ENCODE measurements around the gene CCDC83. TPM values are rescaled to one million over a fixed set of nuclear protein-coding genes. Genes with fewer than 3 reads are reported as not detected.

The CCDC83 gene
- total RNA-seq, 1 donor from 2014 or later: not detected

GRCh38 chr11:85884581-85885021 is 29.4 kb downstream of the CCDC83 start:
- H3K4me3 Mint-ChIP-seq (ENCODE audit: unreplicated experiment): no peak overlapping the region
- DNase-seq: no peak
- no peak for TF ChIP-seq CTCF (IDR thresholded peaks at IDR 0.05; ENCODE audit: partially characterized antibody, unreplicated experiment)
- no peaks in the 10 kb centered on the region for H3K9me3 Mint-ChIP-seq (ENCODE audit: unreplicated experiment)
- H3K36me3 Mint-ChIP-seq (ENCODE audit: unreplicated experiment): no peaks in the 10 kb centered on the region
- no peak overlapping the region for H3K27ac Mint-ChIP-seq (ENCODE audit: unreplicated experiment)
- H3K4me1 Mint-ChIP-seq (ENCODE audit: low read depth, unreplicated experiment): no peaks in the 10 kb centered on the region
- no peaks in the 10 kb centered on the region for H3K27me3 Mint-ChIP-seq (ENCODE audit: unreplicated experiment)

- no peak overlapping the region for H3K27ac Mint-ChIP-seq (ENCODE audit: unreplicated experiment)
- no peak for DNase-seq
- H3K27me3 Mint-ChIP-seq (ENCODE audit: unreplicated experiment): no peaks in the 10 kb centered on the region
- no peaks in the 10 kb centered on the region for H3K9me3 Mint-ChIP-seq (ENCODE audit: unreplicated experiment)
- H3K36me3 Mint-ChIP-seq (ENCODE audit: unreplicated experiment): no peaks in the 10 kb centered on the region
- TF ChIP-seq CTCF (IDR thresholded peaks at IDR 0.05; ENCODE audit: partially characterized antibody, unreplicated experiment): no peak
- H3K4me1 Mint-ChIP-seq (ENCODE audit: low read depth, unreplicated experiment): no peaks in the 10 kb centered on the region
- H3K4me3 Mint-ChIP-seq (ENCODE audit: unreplicated experiment): no peak overlapping the region
Observed at GRCh38 chr11:85886089-85887056, 31.2 kb downstream of the CCDC83 start.

GRCh38 chr11:85889108-85889507 is 33.9 kb downstream of the CCDC83 start:
- no peak for TF ChIP-seq CTCF (IDR thresholded peaks at IDR 0.05; ENCODE audit: partially characterized antibody, unreplicated experiment)
- Mint-ChIP-seq H3K27ac (ENCODE audit: unreplicated experiment) (no peak overlapping the region), H3K4me3 (ENCODE audit: unreplicated experiment) (no peak overlapping the region), H3K27me3 (ENCODE audit: unreplicated experiment) (no peaks in the 10 kb centered on the region), H3K9me3 (ENCODE audit: unreplicated experiment) (no peaks in the 10 kb centered on the region), H3K4me1 (ENCODE audit: low read depth, unreplicated experiment) (peaks cover 1% of the 10 kb centered on the region), H3K36me3 (ENCODE audit: unreplicated experiment) (no peaks in the 10 kb centered on the region)
- no peak for DNase-seq

- Mint-ChIP-seq H3K9me3 (ENCODE audit: unreplicated experiment) (no peaks in the 10 kb centered on the region), H3K4me1 (ENCODE audit: low read depth, unreplicated experiment) (peaks cover 1% of the 10 kb centered on the region), H3K4me3 (ENCODE audit: unreplicated experiment) (no peak overlapping the region), H3K36me3 (ENCODE audit: unreplicated experiment) (no peaks in the 10 kb centered on the region), H3K27me3 (ENCODE audit: unreplicated experiment) (no peaks in the 10 kb centered on the region), H3K27ac (ENCODE audit: unreplicated experiment) (peak overlapping the region; percentile 3)
- no peak for TF ChIP-seq CTCF (IDR thresholded peaks at IDR 0.05; ENCODE audit: partially characterized antibody, unreplicated experiment)
- no peak for DNase-seq
Observed at GRCh38 chr11:85889676-85890579, 34.7 kb downstream of the CCDC83 start.
